Astrocyte (in vitro differentiated cells and primary cell): ENCODE data around the gene ARHGEF10L. TPM values are rescaled to one million over a fixed set of nuclear protein-coding genes. Genes with fewer than 3 reads are reported as not detected.

Experiments
- DNase-seq: peaks from one replicate; pipeline ENCODE4 v3.0.0-alpha.2; 2010; ENCODE audit warnings: low read depth
- FAIRE-seq: peaks from 2 replicates; lab custom pipeline; 2011; peaks lifted over from hg19 to GRCh38; lab: Jason Lieb, UNC
- H2AFZ ChIP-seq: 2 replicates; pipeline ENCODE4 v1.6.0; 2012; ENCODE audit warnings: low read depth, low read length, inconsistent platforms
- H3K27ac ChIP-seq: 2 replicates; pipeline ENCODE4 v1.5.1; 2011; ENCODE audit warnings: low read depth, low read length, inconsistent platforms
- H3K27me3 ChIP-seq: 2 replicates; pipeline ENCODE4 v1.6.0; 2011; ENCODE audit warnings: low read length, inconsistent platforms; ENCODE audit not compliant: insufficient read depth
- H3K36me3 ChIP-seq: 2 replicates; pipeline ENCODE4 v1.5.1; 2011; ENCODE audit warnings: low read length, inconsistent platforms; ENCODE audit not compliant: insufficient read depth
- H3K4me1 ChIP-seq: 2 replicates; pipeline ENCODE4 v1.5.1; 2011; ENCODE audit warnings: low read length, inconsistent platforms; ENCODE audit not compliant: insufficient read depth
- H3K4me2 ChIP-seq: 2 replicates; pipeline ENCODE4 v1.6.0; 2012; ENCODE audit warnings: low read length, inconsistent platforms
- H3K4me3 ChIP-seq: 2 replicates; pipeline ENCODE4 v1.5.1; 2011; ENCODE audit warnings: low read depth, mild to moderate bottlenecking, low read length, inconsistent platforms; ENCODE audit not compliant: insufficient read depth
- H3K79me2 ChIP-seq: 2 replicates; pipeline ENCODE4 v1.6.0; 2012; ENCODE audit warnings: mild to moderate bottlenecking, low read length, inconsistent platforms; ENCODE audit not compliant: insufficient read depth
- H3K9ac ChIP-seq: 2 replicates; pipeline ENCODE4 v1.6.0; 2012; ENCODE audit warnings: mild to moderate bottlenecking, low read length, inconsistent platforms
- H3K9me3 ChIP-seq: 2 replicates; pipeline ENCODE4 v1.5.1; 2012; ENCODE audit warnings: low read depth, mild to moderate bottlenecking, low read length, inconsistent platforms; ENCODE audit not compliant: insufficient read depth
- H4K20me1 ChIP-seq: 2 replicates; pipeline ENCODE4 v1.6.0; 2012; ENCODE audit warnings: low read length, inconsistent platforms; ENCODE audit not compliant: insufficient read depth
- H3K27ac Mint-ChIP-seq: one replicate; pipeline ENCODE4 v1.8.0; 2021; ENCODE audit warnings: mild to moderate bottlenecking, mixed read lengths; ENCODE audit not compliant: unreplicated experiment
- H3K27me3 Mint-ChIP-seq: one replicate; pipeline ENCODE4 v1.8.0; 2021; ENCODE audit warnings: low read depth, mixed read lengths; ENCODE audit not compliant: unreplicated experiment
- H3K36me3 Mint-ChIP-seq: one replicate; pipeline ENCODE4 v1.8.0; 2021; ENCODE audit warnings: low read depth, mixed read lengths; ENCODE audit not compliant: unreplicated experiment
- H3K4me1 Mint-ChIP-seq: one replicate; pipeline ENCODE4 v1.8.0; 2021; ENCODE audit warnings: low read depth, mixed read lengths; ENCODE audit not compliant: unreplicated experiment
- H3K4me3 Mint-ChIP-seq: one replicate; pipeline ENCODE4 v1.8.0; 2021; ENCODE audit warnings: mild to moderate bottlenecking, moderate library complexity, mixed read lengths; ENCODE audit not compliant: unreplicated experiment
- H3K9me3 Mint-ChIP-seq: one replicate; pipeline ENCODE4 v1.8.0; 2021; ENCODE audit warnings: mild to moderate bottlenecking, mixed read lengths; ENCODE audit not compliant: unreplicated experiment
- CTCF ChIP-seq: IDR thresholded peaks from 2 replicates; pipeline ENCODE4 v1.5.1; 2011; ENCODE audit warnings: low read depth, mild to moderate bottlenecking, inconsistent platforms, low read length, moderate library complexity; ENCODE audit not compliant: insufficient read depth
- EZH2 ChIP-seq: IDR thresholded peaks from 2 replicates; pipeline ENCODE4 v1.6.1; 2012; ENCODE audit warnings: mild to moderate bottlenecking, low read length, inconsistent platforms; ENCODE audit not compliant: insufficient read depth
- total RNA-seq: library from RNA; stranded (reverse); gene quantifications from 2 replicates; pipeline ENCODE4 v1.2.1, GENCODE V29; 2021

The ARHGEF10L gene
- total RNA-seq, 1 donor from 2014 or later = 14.2 TPM

- no peak overlapping the region for H2AFZ ChIP-seq
- H3K27me3 ChIP-seq = no peaks in the 10 kb centered on the region
- no peaks in the 10 kb centered on the region for H3K36me3 ChIP-seq
- no peak overlapping the region for H3K27ac ChIP-seq
- TF ChIP-seq CTCF (no peak), EZH2 (no peak)
- Mint-ChIP-seq H3K9me3 (no peaks in the 10 kb centered on the region), H3K4me3 (no peak overlapping the region), H3K27me3 (no peaks in the 10 kb centered on the region), H3K27ac (no peak overlapping the region), H3K36me3 (peaks cover 7% of the 10 kb centered on the region), H3K4me1 (no peaks in the 10 kb centered on the region)
- H3K4me1 ChIP-seq = no peaks in the 10 kb centered on the region
- H3K9ac ChIP-seq = no peak overlapping the region
- no peak overlapping the region for H3K4me3 ChIP-seq
- peaks cover 29% of the 10 kb centered on the region for H4K20me1 ChIP-seq
- DNase-seq (no peak), FAIRE-seq (no peak)
- no peaks in the 10 kb centered on the region for H3K79me2 ChIP-seq
- H3K4me2 ChIP-seq = no peak overlapping the region
- no peaks in the 10 kb centered on the region for H3K9me3 ChIP-seq
Observed at GRCh38 chr1:17598251-17598650, 58.8 kb downstream of the ARHGEF10L start.

GRCh38 chr1:17599291-17599953 is 59.9 kb downstream of the ARHGEF10L start:
- TF ChIP-seq CTCF = no peak
- TF ChIP-seq EZH2 = no peak
- Mint-ChIP-seq H3K27ac (no peak overlapping the region), H3K9me3 (no peaks in the 10 kb centered on the region), H3K36me3 (peaks cover 2% of the 10 kb centered on the region), H3K4me1 (no peaks in the 10 kb centered on the region), H3K27me3 (no peaks in the 10 kb centered on the region), H3K4me3 (no peak overlapping the region)
- Histone ChIP-seq H3K36me3 (no peaks in the 10 kb centered on the region), H3K79me2 (no peaks in the 10 kb centered on the region), H3K9ac (no peak overlapping the region), H3K4me1 (no peaks in the 10 kb centered on the region), H3K9me3 (no peaks in the 10 kb centered on the region), H4K20me1 (peaks cover 20% of the 10 kb centered on the region), H3K27ac (no peak overlapping the region), H3K4me3 (no peak overlapping the region), H3K27me3 (no peaks in the 10 kb centered on the region), H2AFZ (no peak overlapping the region), H3K4me2 (no peak overlapping the region)
- no peak for DNase-seq
- no peak for FAIRE-seq

DNA sequence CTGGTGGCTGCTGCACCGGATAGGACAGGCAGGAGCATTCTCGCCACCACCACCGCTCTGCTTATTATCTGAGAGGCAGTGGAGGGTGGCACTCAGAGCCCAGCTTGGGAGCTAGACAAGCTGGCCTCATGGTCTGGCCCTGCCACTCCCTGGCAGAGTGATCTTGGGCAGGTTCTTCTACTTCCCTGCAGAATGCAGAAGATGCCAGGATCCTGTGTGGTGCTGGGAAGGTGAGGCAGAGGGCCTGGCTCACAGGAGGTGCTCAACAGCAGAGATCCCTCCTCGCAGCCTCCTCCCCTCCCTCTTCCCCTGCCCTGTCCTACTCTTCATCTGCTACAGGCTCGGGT is 60.4 kb downstream of the ARHGEF10L start:
- H4K20me1 ChIP-seq = peaks cover 20% of the 10 kb centered on the region
- no peak overlapping the region for H3K9ac ChIP-seq
- Mint-ChIP-seq H3K27ac (no peak overlapping the region), H3K27me3 (no peaks in the 10 kb centered on the region), H3K4me1 (no peaks in the 10 kb centered on the region), H3K4me3 (no peak overlapping the region), H3K9me3 (no peaks in the 10 kb centered on the region), H3K36me3 (peaks cover 2% of the 10 kb centered on the region)
- no peak overlapping the region for H3K27ac ChIP-seq
- H3K79me2 ChIP-seq = no peaks in the 10 kb centered on the region
- H3K4me2 ChIP-seq = no peak overlapping the region
- no peaks in the 10 kb centered on the region for H3K36me3 ChIP-seq
- FAIRE-seq (no peak), DNase-seq (no peak)
- no peak overlapping the region for H3K4me3 ChIP-seq
- no peaks in the 10 kb centered on the region for H3K27me3 ChIP-seq
- no peaks in the 10 kb centered on the region for H3K4me1 ChIP-seq
- TF ChIP-seq CTCF (no peak), EZH2 (no peak)
- no peaks in the 10 kb centered on the region for H3K9me3 ChIP-seq
- H2AFZ ChIP-seq = no peak overlapping the region
